Inflammatory macrophage treated with lipopolysaccharide for 1 hour (primary cell): ENCODE results near the gene DAB1.

Source experiments
- DNase-seq, 2 donors: peaks; one replicate each; pipeline ENCODE4 v3.0.0-alpha.2; 2020 to 2022

The DAB1 gene

GRCh38 chr1:57423656-57424211 lies at the start of gene DAB1:
TSS of gene DAB1 (minus strand) at chr1:57424060. CDS start at chr1:57291030, 133,030 bp downstream.
- DNase-seq, result no peak

- DNase-seq, result no peak
These were observed 49.6 kb upstream of the DAB1 start for GRCh38 chr1:57473448-57473847.

DNA sequence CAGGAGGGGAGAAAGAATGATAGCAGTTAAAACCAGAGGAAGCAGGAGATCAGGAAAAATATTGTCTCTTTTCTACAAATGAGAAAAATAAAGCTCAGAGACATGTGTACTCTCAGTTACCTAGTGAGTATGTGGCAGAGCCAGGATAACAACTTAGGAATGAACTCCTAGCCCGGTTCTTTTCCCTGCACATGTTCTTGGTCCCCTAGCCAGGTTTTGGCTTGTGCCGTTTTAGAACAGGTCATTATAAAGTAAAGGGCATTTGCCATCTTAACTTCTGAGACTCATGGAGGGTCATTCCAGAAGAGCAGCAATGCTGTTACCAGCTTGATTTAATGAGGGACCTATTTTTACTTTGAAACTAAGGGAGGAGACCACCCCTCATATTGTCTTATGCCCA lies 48.1 kb upstream of the DAB1 start:
- DNase-seq, result no peak

DNA sequence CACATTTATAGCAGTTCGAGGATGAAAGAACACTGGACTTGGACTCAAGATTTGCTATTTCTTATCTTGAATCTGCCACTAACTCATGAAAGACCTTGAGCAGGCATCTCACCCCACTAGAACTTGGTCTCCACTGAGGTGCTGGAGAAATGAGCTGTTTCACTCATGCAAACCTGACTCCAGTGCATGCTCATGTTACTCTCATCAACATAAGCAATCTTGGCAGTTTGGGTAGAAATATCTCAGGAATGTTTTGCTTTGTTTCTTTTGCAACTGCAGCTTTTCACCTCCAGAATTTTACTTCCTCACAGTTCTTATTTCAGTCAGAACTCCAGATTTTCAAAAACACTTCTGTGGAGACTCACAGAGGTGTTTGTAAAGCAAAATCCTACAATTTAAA lies 46.2 kb upstream of the DAB1 start:
- no peak for DNase-seq

DNA sequence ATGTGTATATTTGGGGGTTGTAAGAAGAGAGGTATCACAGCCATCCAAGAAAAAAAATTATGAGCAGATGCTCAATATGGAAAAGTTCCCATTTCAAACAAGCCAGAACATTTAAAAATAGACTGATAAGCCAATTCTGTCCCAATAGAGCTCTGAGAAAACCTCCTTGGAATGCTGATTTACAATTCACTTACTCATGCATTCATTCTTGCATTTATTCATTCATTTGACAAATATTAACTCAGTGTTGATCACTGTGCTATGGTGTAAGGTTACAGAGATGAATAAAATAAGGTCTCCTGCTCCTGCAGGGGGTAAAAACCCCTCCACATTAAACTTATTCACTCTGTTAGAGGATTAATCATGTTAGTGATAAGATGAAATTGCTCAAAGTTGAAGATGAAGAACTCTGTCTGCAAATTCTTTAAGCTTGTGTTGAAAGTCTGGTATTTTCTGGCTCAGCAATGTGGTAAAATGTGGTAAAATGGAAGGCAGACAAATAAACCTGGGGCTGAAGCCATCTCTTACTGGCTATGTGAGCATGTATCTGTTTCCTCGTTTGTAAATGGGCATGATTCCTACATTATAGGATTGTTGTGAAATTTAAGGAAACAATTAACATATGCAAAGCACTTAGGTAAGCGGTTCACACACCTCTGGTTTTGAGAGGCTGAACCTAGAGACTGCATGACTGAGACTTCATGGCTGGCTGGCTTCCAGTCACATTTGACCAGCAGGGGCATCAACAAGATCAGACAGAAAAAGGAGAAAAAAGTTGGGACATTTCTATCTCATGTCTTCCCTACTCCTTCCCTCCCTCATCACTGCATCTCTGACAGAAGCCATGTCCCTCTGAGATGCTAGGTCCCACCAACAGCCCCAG lies 45.0 kb upstream of the DAB1 start:
- no peak for DNase-seq

- DNase-seq, result no peak
These were observed 44.0 kb upstream of the DAB1 start for GRCh38 chr1:57467830-57468229.

DNA sequence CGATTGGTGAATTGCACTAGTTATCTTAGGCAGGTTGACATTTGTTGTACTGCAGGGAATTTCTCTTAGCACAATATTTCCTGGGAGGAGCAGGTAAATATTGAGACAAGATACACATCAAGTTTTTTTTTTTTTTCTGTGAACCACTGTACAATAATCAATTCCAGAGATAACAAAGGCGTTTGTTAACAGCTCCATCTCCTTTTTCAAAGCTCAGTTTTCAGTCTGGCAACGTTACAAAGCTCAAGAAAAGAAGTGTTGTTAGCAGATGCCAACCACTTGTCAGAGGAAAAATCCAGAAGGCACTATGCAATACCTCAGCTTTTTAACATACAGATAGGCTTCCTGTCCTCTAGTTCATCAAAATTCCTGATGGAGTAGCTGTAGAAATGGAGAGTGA lies 40.9 kb upstream of the DAB1 start:
- no peak for DNase-seq

GRCh38 chr1:57463343-57463742 lies 39.5 kb upstream of the DAB1 start:
- no peak for DNase-seq

DNA sequence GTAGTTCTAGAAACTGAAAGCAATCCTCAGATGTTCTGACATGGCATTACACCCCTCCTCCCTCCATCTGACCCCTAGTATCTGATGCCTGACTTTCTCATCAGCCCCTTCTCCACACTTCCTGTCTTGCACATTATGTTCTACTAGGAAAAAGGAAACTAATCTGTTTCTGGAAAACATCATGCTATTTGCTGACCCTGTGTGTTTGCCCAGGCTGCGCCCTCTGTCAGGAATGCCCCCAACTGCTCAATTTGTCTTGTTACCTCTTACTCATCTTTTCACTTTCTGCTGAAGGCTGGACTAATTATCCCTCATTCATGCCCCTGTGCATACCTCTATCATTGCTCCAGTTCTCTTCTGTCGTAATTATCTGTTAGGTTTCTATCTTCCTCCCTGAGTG lies 37.5 kb upstream of the DAB1 start:
- DNase-seq, result no peak

DNA sequence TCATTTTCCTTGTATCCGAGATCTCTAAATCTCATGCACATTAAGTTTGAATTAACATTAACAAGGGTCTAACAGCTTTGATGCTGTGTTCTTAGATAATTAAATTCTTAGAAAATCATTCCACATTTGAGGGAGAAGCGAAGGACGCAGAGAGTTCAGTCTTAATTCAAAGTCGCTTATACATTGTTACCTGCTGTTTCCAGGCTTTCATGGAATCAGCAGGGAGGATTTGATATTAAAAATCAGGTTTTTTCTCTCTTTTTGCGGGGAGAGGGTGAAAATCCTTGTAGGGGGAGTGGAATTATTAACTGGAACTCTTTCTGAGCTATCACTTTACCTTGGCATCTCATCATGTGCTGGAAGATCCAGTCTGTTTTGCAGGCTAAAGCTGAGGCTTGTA lies 27.7 kb upstream of the DAB1 start:
- DNase-seq, result no peak

GRCh38 chr1:57450981-57451380 lies 27.1 kb upstream of the DAB1 start:
- DNase-seq, result no peak

DNA sequence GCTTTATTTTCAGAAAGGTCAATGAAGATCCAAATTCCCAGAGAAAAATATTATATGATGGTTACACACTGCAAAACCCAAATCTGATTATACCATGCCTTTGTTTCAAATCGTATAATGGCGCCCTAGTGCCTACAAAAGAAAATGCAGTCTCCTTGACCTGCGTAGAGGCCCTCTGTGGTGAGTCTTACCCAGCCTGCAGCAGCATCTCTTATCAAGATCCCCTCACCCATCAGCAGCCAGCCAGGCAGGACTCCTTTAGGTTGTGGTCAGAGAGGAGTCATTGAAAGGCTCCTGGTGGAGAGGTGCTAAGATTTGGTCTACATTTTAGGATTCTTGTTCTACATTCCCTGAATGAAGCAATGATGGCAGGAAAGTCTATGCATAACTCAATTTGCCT lies 23.7 kb upstream of the DAB1 start:
- no peak for DNase-seq

DNA sequence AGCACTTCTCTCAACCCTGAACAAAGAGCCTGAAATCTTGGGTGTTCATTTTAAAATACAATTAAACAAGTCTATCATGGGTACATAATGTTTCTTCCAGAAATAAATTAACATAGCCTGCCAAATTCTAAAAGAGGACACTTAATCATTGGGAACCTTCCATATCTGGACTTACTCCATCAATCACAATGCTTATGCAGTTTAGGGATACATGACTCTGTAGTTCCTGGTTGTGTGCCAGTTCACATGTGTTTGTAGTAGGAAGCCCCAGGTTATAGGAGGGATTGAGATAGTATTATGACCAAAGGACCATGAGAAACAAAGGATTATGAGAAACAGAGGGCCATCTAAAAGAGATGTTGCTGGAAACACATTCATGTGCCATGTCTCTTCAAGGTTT lies 19.1 kb upstream of the DAB1 start:
- no peak for DNase-seq

- DNase-seq, result no peak
These were observed 16.2 kb upstream of the DAB1 start for GRCh38 chr1:57440096-57440495.

DNA sequence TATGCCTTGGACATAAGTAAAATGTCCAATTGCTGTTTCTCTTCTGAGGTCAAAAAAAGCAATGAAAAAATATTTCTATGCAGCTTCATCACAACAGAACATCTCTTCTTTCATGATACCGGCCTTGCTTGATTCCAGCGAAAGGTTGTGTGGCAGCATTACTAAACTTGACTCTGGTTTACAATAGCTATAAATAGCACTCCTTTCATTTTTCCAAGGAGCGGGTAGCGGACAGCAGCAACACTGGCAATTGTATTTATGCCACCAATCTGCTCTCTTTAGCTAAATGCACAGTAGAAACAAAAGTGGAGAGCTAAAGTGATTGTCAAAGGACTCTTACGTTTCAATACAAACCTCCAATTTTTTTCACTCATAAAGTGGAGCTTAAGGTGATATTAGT lies 7.5 kb upstream of the DAB1 start:
- DNase-seq, result no peak

GRCh38 chr1:57424231-57425027 lies 569 bp upstream of the DAB1 start:
- DNase-seq, result no peak

- no peak for DNase-seq
These were observed 665 bp downstream of the DAB1 start for GRCh38 chr1:57423135-57423655.

DNA sequence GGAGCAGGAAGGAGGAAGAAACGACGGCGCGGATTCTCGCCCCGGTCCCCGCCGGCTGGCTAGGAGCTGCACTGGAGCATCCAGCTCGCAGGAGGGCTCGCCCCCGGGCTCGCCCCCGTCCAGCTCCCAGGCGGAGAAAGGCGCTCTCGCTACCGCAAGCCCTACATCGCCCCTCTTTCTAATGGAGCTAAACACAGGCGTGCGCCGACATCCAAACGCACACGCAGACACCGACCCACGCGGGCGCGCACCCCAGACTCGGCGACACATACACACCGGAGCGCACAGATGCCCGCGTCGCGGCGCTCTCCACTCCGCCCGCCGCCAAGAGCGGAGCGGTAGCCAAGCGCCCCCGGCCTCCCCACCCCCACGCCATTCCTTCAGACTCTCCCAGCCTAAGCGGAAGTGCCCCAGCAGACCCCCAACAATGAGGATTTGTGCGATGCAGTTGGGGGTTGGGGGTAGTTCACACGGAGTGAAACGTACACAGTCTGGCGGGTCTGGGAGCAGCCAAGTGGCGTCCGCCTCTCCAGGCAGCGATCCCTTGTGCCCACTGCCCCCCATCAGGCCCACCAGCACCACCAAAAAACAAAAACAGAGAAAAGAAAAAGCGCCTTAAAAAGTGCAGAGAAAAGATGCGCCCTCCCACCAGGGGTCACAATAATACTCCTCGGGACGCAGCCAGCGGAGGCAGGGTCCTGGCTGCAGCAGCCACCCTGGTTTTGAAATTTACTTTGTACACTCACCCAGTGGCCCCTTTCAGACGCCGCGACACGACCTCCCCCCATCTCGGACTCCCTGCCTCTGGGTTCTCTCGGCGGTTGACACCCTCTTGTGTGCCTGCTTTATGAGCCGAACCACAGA lies 1.4 kb downstream of the DAB1 start:
- no peak for DNase-seq

- no peak for DNase-seq
These were observed 2.1 kb downstream of the DAB1 start for GRCh38 chr1:57421806-57422205.

GRCh38 chr1:57420981-57421785 lies 2.7 kb downstream of the DAB1 start:
- no peak for DNase-seq

- DNase-seq, result no peak
These were observed 4.9 kb downstream of the DAB1 start for GRCh38 chr1:57418971-57419370.

DNA sequence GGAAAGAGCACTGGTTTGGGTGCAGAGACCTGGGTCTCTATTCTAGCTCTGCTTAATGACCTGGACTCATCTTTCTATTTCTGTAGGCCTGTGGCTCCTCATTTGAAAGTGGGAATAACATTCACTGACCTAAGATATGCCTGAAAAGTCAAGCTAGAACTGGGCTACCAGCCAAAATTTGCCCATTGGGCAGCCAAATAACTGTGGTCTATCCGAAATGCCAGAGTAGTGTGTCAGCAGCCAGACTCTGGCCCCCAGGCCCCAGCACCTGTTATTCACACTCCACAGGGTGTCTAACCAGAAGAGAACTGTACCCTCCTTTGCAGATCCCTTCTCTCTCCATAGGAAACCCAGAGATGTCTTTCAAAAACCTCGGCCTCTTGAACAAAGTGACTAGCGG lies 12.6 kb downstream of the DAB1 start:
- no peak for DNase-seq
